ENCODE measurements around the gene PHF24.
"Not testable (repeated sequence)": the region's sequence is repeated elsewhere in the genome, so short reads cannot be mapped to it uniquely, and the experiment has no call there.

The PHF24 gene

DNA sequence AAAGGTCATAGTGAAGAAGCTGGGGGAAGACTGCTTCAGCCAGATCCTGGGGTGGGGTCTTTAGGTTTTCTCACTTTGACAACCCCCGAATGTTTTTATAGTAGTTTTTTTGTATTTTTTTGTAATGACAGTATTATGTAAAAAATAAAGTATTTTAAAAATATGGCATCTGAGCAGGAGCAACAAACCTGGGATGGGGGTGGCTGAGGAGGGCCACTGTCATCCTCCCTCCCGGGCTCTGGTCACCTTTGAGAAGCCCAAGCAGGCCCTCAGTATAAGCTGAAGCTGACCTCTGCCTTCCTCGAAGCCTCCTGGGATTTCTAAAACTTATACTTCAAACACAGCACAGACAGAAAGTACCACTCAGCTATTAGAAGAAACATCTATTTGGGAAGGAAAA, 40.2 kb downstream of the PHF24 start:
- no peak for DNase-seq

DNA sequence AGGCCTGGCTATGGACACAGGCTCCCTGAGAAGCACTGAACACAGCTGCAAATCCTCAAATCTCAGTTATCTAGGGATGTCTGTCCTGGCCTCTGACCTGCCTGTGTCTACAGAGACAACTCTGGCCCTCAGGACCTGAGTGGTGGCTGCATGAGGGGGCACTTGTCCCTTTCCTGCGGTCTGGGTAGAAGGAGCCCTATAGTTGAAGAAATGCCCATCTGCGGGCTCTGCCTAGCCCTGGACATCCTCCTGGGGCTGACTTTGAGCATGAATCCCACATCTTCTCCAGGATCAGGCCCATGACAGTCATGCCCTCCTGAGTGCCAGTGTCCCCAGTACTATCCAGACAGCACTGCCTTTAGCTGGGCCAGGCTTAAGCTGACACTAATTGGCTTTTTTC, 41.5 kb downstream of the PHF24 start:
- no peak for DNase-seq

DNA sequence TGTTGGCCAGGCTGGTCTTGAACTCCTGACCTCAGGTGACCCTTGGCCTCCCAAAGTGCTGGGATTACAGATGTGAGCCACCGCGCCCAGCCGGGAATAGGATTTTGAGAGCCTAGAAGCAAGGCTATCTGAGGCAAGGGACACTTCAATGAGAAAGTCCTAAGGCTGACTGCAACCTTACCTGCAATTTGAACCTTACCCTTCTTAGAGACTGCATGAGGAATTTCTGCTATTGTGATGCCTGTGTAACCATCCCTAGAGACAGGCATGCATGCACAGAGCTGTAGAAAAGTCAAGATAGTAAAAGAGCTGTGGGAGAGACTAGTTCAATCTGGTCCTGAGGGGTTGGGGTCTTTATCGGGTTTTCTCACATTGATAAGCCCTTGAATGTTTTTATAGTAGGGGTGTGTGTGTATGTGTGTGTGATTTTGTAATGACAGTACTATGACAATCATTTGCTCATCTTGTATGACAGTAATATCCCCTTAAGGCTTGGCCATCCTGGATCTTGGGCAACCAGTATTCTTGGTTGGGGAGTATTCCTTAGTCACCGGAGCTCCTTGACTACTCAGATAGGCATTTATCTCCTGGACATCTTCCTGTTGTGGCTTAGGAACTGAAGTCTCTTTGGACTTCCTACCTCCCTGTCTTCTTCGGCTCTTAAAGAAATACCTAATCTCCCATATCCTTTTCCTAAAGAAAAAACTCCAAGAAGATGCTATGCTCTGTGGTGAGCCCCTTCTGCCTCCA, 42.6 kb downstream of the PHF24 start:
- DNase-seq, result no peak

DNA sequence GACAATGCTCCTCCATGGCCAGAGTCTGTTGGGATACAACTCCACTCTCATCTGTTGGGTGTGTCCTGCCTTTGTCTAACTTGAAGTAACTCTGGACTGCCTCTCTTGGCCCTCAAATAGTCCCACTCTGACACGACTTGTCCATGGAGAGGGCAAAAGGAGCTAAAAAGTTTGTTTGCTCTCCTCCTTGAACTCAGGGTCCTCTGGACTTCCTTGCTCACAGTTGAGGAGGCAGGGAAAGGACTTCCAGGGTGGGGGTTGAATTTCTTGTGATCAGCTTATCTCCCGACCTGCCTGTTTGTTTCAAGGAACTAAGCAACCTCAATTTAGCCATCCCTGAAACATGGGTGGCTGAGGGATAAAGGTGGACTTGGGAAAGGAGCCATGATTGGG, 43.2 kb downstream of the PHF24 start:
- DNase-seq, result no peak

DNA sequence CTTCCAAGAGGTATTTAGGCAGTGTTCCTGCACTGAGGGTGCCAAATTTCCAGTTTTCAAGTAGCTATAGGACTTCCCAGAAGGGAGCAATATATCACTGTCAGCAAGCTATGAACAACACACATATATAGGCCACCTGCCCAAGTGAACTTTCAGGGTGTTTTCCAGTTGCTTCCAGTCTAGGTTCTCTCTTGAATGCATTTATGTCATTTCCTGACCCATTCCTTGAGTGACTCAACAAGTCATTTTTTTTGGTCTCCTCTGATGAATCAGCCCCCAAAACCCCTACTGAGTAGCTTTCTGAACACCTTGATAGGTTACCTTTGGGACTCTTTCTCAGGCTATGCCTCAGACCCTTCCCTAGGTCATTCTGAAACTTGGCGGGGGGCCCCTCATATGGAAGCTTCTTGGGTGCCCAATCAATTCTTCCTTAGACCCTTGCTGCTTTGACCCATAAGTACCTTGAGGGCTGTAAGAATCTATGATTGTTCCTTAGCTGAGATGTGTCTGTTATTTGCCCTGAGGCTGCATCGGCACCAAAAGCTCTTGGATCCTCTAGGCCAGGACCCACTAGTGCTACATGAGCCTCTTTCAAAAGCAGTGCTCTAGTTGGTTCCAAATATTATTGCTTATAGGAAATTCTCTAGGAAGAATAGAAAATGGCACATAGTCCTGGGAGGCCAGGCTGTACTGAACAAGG, 43.9 kb downstream of the PHF24 start:
- no peak for DNase-seq

DNA sequence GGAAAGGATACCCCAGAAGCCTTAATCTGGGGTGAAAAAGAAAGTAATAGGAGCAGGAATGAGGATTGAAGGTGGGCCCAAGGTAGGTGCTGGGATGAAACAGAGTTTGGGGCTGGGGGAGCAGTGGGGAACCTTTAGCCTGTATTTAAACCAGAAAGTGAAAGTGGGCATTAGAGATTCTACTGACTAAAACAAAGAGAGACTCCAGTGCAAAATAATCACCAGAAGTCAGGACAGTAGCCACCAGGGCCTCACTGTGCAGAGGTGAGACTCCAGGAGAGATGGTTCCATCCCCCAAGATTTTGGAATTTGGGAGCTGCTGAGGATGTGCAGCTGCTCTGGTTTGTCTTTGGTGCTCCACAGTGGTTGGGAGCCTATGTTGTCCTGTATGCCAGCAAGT, 44.5 kb downstream of the PHF24 start:
- no peak for DNase-seq

DNA sequence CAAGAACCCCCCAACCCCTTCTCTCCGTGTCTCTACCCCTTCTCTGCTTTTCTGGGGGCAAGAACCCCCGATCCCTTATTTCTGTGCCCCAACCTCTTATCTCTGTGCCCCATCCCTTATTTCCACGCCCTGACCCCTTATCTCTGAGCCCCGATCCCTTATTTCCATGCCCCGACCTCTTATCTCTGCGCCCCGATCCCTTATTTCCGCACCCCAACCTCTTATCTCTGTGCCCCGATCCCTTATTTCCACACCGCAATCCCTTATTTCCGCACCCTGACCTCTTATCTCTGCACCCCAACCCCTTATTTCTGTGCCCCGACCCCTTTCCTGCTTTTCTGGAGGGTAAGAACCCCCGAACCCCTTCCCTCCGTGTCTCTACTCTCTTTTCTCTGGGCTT, 46.2 kb downstream of the PHF24 start:
- DNase-seq, result not testable (repeated sequence)

DNA sequence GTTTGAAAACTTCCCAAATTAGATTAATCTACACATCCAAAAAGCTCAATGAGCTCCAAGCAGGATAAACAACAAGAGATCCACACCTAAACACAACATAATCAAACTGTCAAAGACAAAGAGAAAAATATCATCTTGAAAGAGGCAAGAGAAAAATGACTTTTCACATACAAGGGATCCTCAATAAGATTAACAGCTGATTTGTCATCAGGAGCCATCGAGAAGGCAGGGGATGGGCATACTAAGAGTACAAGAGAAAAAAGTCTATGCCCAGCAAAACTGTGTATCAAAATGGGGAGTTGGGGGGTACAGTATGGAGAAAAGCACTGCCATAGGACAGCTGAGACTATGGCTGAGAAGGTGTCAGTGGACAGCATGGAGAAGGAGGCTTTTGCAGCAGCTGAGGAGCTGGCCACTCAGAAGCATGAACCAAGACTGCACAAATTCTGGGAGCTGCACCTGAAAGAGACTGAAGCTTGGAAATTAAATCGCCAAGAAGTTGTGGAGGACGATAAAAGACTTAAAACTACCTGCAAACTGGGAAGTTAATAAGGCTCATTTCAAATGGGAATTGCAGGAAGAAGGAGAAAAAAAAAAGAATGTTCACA, 52.4 kb downstream of the PHF24 start:
- DNase-seq, result no peak

DNA sequence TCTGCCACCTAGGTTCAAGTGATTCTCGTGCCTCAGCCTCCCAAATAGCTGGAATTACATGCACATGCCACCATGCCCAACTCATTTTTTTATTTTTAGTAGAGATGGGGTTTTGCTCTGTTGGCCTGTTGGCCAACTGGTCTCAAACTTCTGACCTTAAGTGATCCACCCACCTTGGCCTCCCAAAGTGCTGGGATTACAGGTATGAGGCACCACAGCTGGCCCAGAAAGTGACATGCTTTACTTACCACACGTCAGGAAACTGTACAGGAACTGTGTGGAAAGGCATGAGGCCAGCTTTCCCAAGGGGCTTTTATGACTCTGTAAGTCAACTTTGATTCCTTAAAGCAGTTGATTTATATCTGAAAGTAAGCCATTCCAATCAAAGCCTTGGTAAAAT, 56.4 kb downstream of the PHF24 start:
- no peak for DNase-seq

DNA sequence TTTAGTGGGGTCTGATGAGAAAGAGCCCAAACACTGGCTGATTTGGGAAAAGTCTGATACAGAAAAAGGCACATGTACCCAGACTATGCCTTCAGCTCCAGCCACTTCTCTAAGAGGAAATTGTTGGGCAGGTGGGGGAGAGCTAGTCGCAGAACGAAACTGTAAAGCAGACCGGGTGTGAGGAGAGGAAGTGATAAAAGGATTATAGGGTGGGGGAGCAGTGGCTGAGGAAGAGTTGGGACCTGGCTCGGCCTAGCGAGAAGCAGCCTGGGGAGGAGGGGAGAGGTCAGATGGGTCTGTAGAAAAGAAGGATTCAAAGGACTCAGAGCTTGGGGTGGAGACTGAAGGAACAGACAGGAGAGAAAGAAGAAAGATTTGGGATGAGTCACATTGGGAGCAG, 65.4 kb downstream of the PHF24 start:
- not testable (repeated sequence) for DNase-seq

DNA sequence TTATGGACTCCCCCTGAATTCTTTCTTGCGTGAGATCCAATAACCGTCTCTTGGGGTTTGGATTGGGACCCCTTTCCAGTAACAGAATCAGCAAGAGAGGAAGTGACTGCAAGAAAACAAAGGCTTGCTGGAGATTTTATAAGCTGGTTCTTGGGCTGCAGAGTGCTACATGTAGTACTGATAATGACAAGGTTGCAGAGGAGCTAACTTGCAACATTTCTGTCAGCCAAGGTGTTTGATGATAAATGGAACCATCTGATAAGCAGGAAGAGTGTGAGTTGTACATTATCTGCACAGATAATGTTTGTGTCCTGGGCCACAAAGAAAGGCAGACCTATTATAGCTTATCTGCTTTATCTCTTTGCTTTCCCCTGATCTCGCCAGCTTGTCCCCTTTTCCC, 68.6 kb downstream of the PHF24 start:
- no peak for DNase-seq

DNA sequence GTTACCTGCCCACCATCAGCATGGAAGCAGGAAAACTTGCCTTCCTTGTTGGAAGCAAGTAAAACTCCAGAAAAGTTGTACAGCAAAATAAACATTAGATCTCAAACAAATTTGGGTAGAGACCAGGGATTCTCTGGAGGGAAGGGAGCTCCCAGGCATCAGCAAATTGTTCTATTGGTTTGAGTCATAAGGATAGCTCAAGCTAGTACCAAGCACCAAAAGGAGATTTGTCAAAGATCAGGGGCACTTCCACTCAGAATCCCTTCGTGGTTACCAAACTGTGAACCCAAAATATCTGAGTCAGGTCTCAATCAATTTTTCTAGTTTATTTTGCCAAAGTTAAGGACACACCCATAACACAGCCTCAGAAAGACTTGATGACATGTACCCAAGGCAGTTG, 69.3 kb downstream of the PHF24 start:
- DNase-seq, result no peak

DNA sequence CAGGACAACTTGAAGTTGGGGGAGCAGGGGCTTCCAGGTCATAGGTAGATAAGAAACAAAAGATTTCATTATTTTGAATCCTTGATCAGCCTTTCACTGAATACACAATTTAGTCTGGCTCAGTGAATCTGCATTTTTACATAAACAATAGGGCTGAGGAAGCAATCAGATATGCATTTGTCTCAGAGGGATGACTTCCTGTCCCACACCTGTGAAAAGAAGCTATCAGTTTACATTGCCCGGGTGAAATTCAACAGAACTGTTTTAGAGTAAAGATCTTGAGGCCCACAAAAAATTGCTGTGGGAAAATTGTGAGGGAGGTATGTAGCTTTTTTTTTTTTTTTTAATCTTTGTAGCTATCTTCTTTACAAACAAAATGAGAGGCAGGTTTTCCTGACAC, 69.8 kb downstream of the PHF24 start:
- no peak for DNase-seq

DNA sequence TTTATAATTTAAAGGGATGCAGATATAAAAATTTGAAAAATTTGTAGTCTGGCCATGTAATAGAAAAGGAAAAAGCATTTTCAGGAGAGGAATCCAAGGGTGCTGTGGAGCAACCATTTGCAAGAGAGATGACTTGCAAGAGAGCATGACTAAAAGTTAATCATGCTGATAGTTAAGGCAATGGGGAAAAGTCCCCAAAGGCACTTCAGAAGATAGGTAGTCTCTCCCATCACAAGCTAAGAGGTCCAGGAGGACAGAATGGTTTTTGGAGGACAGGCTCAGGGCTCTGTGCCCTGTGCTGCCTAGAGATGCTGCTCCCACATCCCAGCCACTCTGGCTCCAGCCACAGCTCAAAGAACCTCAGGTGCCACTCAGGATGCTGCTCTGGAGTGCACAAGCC, 70.3 kb downstream of the PHF24 start:
- no peak for DNase-seq

DNA sequence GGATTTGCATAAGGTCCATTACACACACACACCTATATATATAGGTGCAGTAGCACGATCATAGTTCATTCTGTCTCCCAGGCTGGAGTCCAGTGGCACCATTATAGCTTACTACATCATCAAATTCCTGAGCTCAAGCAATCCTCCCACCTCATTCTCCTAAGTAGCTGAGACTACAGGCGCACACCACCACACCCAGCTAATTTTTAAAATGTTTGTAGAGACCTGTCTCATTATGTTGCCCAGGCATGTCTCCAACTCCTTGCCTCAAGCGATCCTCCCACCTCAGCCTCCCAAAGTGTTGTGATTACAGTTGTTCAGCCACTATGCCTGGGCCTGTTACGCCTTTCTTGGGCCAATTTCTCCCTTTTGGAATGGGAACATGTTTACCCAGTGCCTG, 71.2 kb downstream of the PHF24 start:
- DNase-seq, result no peak

DNA sequence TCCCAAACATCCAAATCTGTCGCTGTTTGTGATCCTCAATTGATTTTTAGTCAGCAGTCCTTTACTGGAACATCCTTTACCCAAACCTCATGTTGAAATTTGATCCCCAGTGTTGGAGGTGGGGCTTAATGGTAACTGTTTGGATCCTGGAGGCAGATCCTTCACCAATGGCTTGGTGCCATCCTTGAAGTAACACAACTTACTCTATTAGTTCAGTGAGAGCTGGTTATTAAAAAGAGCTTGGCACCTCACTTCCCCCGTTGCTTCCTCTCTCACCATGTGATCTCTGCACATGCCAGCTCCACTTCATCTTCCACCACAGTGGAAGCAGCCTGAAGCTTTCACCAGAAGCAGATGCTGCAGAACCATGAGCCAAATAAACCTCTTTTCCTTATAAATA, 71.8 kb downstream of the PHF24 start:
- DNase-seq, result no peak
